ENCODE measurements around the gene DDX21. TPM values are rescaled to one million over a fixed set of nuclear protein-coding genes. Genes with fewer than 3 reads are reported as not detected.
"Not testable (repeated sequence)": the region's sequence is repeated elsewhere in the genome, so short reads cannot be mapped to it uniquely, and the experiment has no call there.

DDX21 gene
- total RNA-seq, 1 experiment from 2014 or later, result 188 TPM

DNA sequence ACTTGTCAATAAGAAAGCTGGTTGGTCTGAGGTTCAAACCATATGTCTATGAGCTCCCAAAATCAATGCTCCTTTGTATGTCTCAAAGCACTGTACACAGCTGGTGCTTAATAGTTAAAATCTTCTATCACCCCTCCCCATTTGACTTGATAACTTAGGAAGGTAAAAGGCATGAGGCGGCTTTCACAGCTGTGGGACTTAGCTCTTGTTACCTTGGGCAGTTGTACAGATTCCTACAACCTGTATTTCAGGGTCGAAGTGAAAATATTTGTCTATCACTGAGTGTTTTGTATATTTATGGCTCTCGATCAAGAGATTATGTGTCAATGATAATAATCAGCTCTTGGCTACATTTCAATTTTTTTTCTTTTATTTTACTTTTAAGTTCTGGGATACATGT, 31.6 kb downstream of the DDX21 start:
- no peak for DNase-seq (ENCODE audit: low read depth)

DNA sequence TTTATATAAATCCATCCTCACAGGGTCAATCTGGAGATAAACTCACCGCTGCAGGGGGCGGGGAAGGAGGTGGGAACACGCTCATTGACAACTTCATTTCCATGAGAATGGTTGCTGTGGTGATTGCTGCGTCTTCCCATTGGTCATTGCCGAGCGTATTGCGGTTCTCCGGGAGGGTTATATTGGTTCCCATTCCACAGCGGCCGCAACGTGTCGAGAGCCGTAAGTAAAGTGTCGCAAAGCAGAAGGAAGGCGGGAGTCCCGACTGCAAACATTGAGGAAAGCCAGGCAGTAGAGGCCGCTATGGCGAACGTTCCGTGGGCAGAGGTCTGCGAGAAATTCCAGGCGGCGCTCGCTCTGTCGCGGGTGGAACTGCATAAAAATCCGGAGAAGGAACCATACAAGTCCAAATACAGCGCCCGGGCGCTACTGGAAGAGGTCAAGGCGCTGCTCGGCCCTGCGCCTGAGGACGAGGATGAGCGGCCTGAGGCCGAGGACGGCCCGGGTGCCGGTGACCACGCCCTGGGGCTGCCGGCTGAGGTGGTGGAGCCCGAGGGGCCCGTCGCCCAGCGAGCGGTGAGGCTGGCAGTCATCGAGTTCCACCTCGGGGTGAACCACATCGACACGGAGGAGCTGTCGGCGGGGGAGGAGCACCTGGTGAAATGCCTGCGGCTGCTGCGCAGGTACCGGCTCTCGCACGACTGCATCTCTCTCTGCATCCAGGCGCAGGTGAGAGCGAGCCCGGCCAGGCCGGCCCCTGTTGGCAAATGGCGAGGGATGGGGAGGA, 32.8 kb downstream of the DDX21 start, which contains the start of gene KIFBP:
Gene KIFBP (plus strand): TSS at position 274 of the 787 bp plus-strand sequence. CDS start 30 bp downstream, at position 304.
- peak; percentile 98 for DNase-seq (ENCODE audit: low read depth)

DNA sequence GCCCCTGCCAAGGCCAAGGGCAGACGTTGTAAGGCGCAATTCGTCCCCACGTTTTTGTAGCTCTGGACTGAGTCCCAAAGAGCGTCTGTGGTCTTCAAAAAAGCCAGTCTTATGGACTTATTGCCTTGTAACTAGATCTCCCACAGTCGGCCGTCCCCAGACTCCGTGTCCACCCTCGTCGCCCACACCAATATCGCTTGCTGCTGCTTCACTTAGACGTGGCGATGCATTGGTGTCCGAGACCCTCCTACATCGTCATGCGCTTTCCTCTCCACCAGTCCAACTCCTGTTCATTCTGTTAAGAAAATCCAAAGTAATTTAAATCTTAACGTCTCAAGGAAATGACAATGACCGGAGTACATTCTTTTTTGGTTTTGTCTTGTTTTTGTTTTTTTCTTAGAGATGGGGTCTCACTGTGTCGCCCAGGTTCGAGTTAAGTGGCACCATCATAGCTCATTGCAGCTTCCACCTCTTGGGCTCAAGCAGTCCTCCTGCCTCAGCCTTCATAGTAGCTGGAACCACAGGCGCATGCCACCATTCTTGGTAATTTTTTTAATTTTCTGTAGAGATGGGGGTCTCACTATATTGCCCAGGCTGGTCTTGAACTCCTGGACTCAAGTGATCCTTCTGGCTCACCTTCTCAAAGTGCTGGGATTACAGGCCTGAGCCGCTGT, 33.5 kb downstream of the DDX21 start:
- DNase-seq (ENCODE audit: low read depth), result no peak

DNA sequence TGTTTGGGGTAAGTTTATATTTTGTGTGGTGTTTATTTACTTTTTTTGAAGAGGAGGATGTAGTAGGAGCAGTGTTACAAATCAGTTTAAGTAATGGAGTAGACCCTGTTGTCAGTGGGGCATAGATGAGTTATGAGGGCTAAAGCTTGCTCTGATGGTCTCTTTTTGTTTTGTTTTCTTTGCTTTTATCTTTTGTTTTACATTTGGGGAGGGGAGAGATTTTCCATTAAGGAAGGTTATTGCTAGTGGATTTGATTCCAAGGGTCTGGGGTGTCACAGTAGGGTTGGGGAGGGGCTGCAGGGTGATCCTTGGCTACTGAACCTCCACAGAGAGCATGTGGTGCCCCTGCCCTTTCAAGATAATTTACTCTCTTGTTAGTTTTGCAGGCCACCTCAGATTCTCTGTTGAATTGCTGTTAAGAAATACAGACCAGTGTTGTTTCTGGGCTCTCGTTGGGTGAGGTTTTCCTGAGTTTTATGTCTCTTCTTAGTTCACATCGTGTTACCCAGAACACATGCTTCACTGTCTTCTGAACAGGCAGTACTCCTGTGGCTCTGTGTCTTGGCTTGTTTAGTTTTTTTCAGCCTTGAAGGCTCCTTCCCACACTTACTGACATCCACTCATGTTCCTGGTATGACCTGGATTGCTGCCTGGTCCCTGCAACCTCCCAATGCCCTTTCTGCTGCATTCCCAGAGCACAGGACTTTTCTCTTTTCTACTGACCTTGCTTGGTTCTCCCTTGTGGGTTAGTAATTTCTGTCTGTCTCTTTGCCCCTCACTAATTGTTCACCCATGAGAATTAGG, 36.9 kb downstream of the DDX21 start:
- peak; percentile 57 for DNase-seq (ENCODE audit: low read depth)

DNA sequence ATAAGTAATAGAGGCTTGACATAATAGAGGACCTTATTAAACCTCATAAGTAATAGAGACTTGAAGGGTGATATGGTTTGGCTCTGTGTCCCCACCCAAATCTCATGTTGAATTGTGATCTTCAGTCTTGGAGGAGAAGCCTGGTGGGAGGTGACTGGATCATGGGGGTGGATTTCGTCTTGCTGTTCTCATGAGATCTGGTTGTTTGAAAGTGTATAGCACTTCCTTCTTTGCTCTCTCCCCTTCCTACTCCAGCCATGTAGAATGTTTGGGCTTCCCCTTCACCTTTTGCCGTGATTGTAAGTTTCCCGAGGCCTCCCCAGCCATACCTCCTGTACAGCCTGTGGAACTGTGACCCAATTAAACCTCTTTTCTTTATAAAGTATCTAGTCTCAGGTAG, 41.2 kb downstream of the DDX21 start:
- DNase-seq (ENCODE audit: low read depth), result no peak

DNA sequence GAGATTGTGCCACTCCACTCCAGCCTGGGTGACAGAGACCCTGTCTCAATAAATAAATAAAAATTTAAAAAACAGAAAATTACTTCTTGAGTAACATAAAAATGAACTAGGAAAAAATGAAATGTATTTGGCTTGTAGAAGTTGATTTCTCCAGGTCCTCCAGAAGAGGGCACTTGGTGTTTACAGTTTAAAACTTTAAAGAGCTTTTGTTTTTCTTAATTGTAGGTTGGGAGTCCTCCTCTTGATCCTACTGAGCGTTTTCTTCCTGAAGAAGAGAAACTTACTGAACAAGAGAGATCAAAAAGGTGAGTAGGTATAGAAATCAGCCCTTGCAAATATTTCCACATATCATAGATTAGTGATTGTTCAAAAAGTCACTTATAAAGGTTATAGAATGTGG, 48.9 kb downstream of the DDX21 start:
- peak; percentile 35 for DNase-seq (ENCODE audit: low read depth)

DNA sequence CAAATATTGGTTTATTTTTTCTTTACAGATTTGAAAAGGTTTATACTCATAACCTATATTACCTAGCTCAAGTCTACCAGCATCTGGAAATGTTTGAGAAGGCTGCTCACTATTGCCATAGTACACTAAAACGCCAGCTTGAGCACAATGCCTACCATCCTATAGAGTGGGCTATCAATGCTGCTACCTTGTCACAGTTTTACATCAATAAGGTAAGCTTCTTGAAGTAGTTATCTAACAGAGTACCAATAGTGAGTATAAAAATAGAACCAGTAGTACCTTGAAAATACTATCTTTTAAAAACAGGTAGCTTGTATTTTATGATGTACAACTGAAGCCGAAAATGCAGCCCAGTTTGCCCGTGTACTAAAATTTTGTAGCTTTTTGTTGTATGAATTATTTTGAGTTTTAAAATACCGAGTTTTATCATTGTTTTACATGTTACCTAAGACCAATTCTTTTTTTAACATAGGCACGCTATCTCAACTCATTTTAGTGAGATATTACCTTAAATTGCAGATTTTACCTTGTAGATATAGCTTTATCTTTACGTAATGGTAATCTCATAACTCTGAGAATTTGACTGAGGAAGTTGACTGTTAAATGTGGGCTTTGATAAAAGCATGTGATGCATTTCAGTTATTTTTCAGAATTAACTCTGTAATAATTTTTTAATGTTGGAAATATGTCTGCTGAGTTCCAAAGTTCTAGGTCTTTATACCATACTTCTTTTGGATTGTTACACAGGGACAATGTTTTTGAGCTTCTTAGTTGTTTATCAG, 49.9 kb downstream of the DDX21 start:
- no peak for DNase-seq (ENCODE audit: low read depth)

DNA sequence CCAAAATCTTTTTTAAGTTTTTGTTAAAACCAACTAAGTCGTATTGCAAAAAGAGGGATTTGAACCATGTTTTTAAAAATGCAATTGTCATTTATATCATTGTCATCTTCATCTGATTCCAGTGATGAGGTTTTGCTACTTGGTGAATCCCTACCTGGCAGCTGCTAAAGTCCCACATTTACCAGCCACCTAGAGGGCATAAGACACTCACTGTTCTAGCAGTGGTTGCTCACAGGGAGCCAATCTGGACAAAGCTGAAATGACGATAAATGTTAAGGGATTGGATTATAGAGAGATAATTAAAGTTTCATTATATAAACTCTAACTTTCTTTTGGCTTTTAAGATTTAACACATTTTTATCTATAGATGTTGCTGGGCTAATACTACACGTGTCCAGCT, 51.3 kb downstream of the DDX21 start:
- no peak for DNase-seq (ENCODE audit: low read depth)

DNA sequence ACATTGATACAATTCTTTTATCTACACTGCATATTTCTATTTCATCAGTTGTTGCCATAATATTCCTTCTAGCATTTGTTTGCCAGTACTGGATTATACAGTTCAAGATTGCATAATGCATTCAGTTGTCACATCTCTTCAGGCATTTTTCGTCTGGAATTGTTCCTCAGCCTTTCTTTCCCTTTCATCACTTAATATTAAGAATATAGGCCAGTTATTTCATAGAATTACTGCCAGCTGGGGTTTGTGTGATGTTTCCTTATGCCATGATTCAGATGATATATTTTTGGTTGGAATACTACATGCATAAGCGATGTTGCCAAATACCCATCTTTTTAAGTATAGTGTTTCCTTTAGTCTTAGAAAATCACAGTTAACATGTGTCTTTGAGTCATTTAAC, 53.4 kb downstream of the DDX21 start:
- DNase-seq (ENCODE audit: low read depth), result no peak

DNA sequence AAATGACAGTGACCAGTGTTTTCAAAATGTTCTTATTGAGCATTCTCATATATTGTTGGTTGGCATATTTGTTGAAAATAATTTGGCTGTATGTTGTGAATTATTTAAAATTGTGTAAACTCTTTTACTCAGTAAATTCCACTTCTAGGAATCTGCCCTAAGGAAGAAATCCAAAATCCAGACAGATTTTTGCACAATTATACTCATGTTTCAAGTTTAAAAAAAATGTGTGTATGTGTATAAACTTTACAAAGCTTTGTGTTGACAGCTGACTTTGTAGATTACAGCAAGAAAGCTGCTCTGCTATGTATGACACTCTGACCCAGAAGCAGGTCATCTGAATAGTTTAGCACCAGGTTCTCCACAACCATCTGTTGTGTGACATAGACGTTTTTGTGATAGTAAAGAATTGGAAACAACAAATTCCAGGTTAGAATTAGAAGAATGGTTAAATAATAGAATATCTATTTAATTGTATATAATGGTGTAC, 54.2 kb downstream of the DDX21 start:
- DNase-seq (ENCODE audit: low read depth), result no peak

DNA sequence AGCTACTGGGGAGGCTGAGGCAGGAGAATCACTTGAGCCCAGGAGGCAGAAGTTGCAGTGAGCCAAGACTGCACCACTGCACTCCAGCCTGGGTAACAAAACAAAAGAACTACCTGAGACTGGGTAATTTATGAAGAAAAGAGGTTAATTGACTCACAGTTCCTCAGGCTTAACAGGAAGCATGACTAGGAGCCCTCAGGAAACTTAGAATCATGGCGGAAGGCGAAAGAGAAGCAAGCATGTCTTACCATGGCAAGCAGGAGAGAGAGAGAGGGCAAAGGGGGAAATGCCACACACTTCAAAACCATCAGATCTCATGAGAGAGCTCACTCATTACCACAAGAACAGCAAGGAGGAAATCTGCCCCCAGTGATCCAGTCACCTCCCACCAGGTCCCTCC, 56.8 kb downstream of the DDX21 start:
- not testable (repeated sequence) for DNase-seq (ENCODE audit: low read depth)

DNA sequence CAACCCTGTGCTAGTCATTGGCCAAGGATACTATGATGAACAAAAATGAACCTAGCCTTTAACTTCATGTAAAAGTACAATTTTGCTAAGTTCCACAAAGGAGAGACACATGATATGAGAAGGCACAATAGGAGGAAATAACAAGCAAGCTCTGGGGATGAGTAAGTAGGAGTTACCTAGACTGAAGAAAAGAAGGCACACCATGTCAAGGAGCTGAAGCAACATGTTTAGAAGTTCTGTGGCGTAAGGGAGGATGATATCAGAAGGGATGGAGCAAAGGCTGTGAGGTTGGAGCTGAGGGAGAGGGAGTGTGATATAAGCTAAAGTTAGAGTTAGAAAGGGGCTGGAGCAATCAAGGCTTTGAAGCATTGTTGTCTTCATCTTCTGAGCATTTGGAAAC, 58.2 kb downstream of the DDX21 start:
- peak; percentile 14 for DNase-seq (ENCODE audit: low read depth)

DNA sequence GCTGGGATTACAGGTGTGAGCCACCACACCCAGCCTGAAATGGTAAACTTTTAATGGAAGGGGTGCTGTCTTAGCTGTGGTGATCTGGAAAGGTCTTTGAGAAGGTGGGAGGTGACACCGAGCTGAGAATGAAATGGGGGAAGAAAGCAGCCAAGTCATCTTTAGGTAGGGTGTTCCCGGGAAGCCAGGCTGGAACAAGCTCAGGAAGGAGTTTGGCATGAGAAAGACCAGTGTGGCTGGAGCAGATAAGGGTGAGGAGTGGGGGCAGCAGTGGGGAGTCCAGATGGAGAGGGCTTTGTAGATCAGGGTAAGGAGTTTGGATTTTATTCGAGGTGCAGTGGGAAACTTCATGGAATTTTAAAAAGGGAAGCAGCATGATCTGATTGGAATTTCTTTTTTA, 62.6 kb downstream of the DDX21 start:
- DNase-seq (ENCODE audit: low read depth), result no peak

DNA sequence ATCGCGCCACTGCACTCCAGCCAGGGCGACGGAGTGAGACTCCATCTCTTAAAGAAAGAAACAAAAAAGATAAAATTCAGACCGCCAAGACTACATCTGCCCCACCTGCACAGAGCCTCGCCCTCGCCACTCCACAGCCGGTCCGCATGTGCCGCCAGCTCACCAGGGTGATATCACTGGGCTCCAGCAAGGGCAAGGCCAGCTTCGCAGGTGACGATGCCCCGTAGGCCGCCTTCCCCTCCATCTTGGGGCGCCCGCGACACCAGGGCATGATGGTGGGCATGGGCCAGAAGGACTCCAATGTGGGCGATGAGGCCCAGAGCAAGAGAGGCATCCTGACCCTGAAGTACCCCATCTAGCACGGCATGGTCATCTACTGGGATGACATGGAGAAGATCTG, 66.6 kb downstream of the DDX21 start:
- DNase-seq (ENCODE audit: low read depth), result no peak

DNA sequence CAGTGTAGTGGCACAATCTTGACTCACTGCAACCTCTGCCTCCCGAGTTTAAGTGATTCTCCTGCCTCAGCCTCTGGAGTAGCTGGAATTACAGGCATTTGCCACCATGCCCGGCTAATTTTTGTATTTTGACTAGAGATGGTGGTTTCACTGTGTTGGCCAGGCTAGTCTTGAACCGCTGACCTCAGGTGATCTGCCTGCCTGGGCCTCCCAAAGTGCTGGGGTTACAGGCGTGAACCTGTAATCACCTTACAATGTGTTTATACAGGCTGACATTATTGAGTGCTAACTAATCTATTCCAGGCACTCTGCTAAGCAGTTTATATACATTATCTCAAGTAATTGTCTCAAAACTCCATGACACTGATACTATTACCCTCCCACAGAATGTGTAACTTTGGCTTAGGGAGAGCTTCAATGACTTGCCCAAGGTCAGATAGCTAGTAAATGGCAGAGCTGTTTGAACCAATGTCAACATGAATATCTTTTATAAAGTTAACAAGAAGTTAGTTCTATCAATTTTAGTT, 69.5 kb downstream of the DDX21 start:
- no peak for DNase-seq (ENCODE audit: low read depth)

DNA sequence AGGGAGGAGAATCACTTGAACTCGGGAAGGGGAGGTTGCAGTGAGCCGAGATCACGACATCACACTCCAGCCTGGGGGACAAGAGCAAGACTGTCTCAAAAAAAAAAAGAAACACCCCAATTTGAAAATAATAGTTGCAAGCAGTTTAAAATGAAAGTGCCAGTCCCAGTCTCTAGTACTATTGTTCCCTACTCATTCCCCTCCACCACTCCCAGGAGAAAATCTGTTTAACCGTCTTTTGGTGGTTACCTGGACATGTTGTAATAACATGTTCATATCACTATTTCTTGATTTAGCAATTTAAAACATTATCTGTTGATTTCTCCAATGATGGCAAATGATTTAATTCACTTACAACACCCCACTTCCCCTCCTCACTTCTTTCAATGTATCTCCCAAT, 77.3 kb downstream of the DDX21 start:
- DNase-seq (ENCODE audit: low read depth), result no peak

Small RNA genes within 50 kb of the gene (small RNA-seq; reads per million reads assigned to genes)
- not detected for gene RNU6-571P

Other genes starting within 250 kb of the DDX21 start
- 39.1 and 89.2 TPM in 2 replicates for gene CCAR1, start 234.9 kb upstream of the DDX21 start, total RNA-seq (2014; rRNA removed; shearing (Covaris generic))
- gene STOX1, start 128.6 kb upstream of the DDX21 start, total RNA-seq (2014; rRNA removed; shearing (Covaris generic)), result 0.23 TPM in 1 of 2 replicates, not detected in the other
- 37.1 and 43.7 TPM in 2 replicates for gene DDX50, start 54.9 kb upstream of the DDX21 start, total RNA-seq (2014; rRNA removed; shearing (Covaris generic))
- 37.8 and 39.3 TPM in 2 replicates for gene KIFBP, start 32.6 kb downstream of the DDX21 start, total RNA-seq (2014; rRNA removed; shearing (Covaris generic))
- gene SRGN, start 131.9 kb downstream of the DDX21 start, total RNA-seq (2014; rRNA removed; shearing (Covaris generic)), result 135 and 180 TPM in 2 replicates
- gene VPS26A, start 168.0 kb downstream of the DDX21 start, total RNA-seq (2014; rRNA removed; shearing (Covaris generic)), result 19.2 and 47.5 TPM in 2 replicates
- gene SUPV3L1, start 224.1 kb downstream of the DDX21 start, total RNA-seq (2014; rRNA removed; shearing (Covaris generic)), result 27.4 and 28.2 TPM in 2 replicates

Data from HT1080 (cell line).